ENCODE data around the gene ADAMTS17. TPM values are rescaled to one million over a fixed set of nuclear protein-coding genes. Genes with fewer than 3 reads are reported as not detected.

ADAMTS17 gene
- total RNA-seq, 1 donor from 2014 or later, result 2.3 TPM

- Histone ChIP-seq H3K27me3 (ENCODE audit: control insufficient read depth, insufficient read depth, low read length) (no peaks in the 10 kb centered on the region), H3K36me3 (ENCODE audit: control insufficient read depth, insufficient read depth, low read length) (no peaks in the 10 kb centered on the region), H3K4me3 (ENCODE audit: low read depth, low read length) (no peak overlapping the region)
- no peak for TF ChIP-seq CTCF (IDR thresholded peaks at IDR 0.05; ENCODE audit: insufficient read depth, low read length, poor library complexity, severe bottlenecking)
- no peak for DNase-seq (ENCODE audit: low read depth)
Measured at GRCh38 chr15:100192097-100193080, 149.4 kb downstream of the ADAMTS17 start.

- no peaks in the 10 kb centered on the region for H3K27me3 ChIP-seq (ENCODE audit: control insufficient read depth, insufficient read depth, low read length)
- H3K36me3 ChIP-seq (ENCODE audit: control insufficient read depth, insufficient read depth, low read length), result no peaks in the 10 kb centered on the region
- H3K4me3 ChIP-seq (ENCODE audit: low read depth, low read length), result no peak overlapping the region
- TF ChIP-seq CTCF (IDR thresholded peaks at IDR 0.05; ENCODE audit: insufficient read depth, low read length, poor library complexity, severe bottlenecking), result no peak
- no peak for DNase-seq (ENCODE audit: low read depth)
Measured at GRCh38 chr15:100191161-100191560, 150.6 kb downstream of the ADAMTS17 start.

- no peaks in the 10 kb centered on the region for H3K27me3 ChIP-seq (ENCODE audit: control insufficient read depth, insufficient read depth, low read length)
- DNase-seq (ENCODE audit: low read depth), result no peak
- no peak overlapping the region for H3K4me3 ChIP-seq (ENCODE audit: low read depth, low read length)
- TF ChIP-seq CTCF (IDR thresholded peaks at IDR 0.05; ENCODE audit: insufficient read depth, low read length, poor library complexity, severe bottlenecking), result no peak
- no peaks in the 10 kb centered on the region for H3K36me3 ChIP-seq (ENCODE audit: control insufficient read depth, insufficient read depth, low read length)
Measured at GRCh38 chr15:100190675-100191074, 151.1 kb downstream of the ADAMTS17 start.

GRCh38 chr15:100189849-100190248 lies 151.9 kb downstream of the ADAMTS17 start:
- H3K4me3 ChIP-seq (ENCODE audit: low read depth, low read length), result no peak overlapping the region
- no peak for DNase-seq (ENCODE audit: low read depth)
- TF ChIP-seq CTCF (IDR thresholded peaks at IDR 0.05; ENCODE audit: insufficient read depth, low read length, poor library complexity, severe bottlenecking), result no peak
- no peaks in the 10 kb centered on the region for H3K27me3 ChIP-seq (ENCODE audit: control insufficient read depth, insufficient read depth, low read length)
- no peaks in the 10 kb centered on the region for H3K36me3 ChIP-seq (ENCODE audit: control insufficient read depth, insufficient read depth, low read length)

GRCh38 chr15:100189319-100189718 lies 152.5 kb downstream of the ADAMTS17 start:
- Histone ChIP-seq H3K4me3 (ENCODE audit: low read depth, low read length) (no peak overlapping the region), H3K36me3 (ENCODE audit: control insufficient read depth, insufficient read depth, low read length) (no peaks in the 10 kb centered on the region), H3K27me3 (ENCODE audit: control insufficient read depth, insufficient read depth, low read length) (no peaks in the 10 kb centered on the region)
- DNase-seq (ENCODE audit: low read depth), result no peak
- TF ChIP-seq CTCF (IDR thresholded peaks at IDR 0.05; ENCODE audit: insufficient read depth, low read length, poor library complexity, severe bottlenecking), result no peak
